Activated T-helper 2 cell treated with anti-CD3 and anti-CD28 coated beads, Interferon-gamma antibody, Interleukin-2, Interleukin-4, amounts not matched to agents 10 μg/mL and 5 μg/mL and 100 μg/mL, durations not matched to agents 14 hours and 24 hours and 36 hours (primary cell): ENCODE data around the gene VPS37B. TPM values are rescaled to one million over a fixed set of nuclear protein-coding genes. Genes with fewer than 3 reads are reported as not detected.
A peak's percentile ranks its signal among the peaks of the same experiment; 100 is the strongest.

ENCODE experiments used
- DNase-seq: peaks from one replicate; pipeline ENCODE4 v3.0.0; 2021; ENCODE audit warnings: low spot score
- H3K27ac Mint-ChIP-seq: one replicate; pipeline ENCODE4 v1.8.0; 2021; ENCODE audit warnings: mixed read lengths
- H3K27me3 Mint-ChIP-seq: one replicate; pipeline ENCODE4 v1.8.0; 2021; ENCODE audit warnings: low read depth, mixed read lengths
- H3K36me3 Mint-ChIP-seq: one replicate; pipeline ENCODE4 v1.8.0; 2021; ENCODE audit warnings: low read depth, mixed read lengths
- H3K4me1 Mint-ChIP-seq: one replicate; pipeline ENCODE4 v1.8.0; 2021; ENCODE audit warnings: low read depth, mixed read lengths
- H3K4me3 Mint-ChIP-seq: one replicate; pipeline ENCODE4 v1.8.0; 2021; ENCODE audit warnings: low read depth, mild to moderate bottlenecking, moderate library complexity, mixed read lengths
- H3K9me3 Mint-ChIP-seq: one replicate; pipeline ENCODE4 v1.8.0; 2021; ENCODE audit warnings: mixed read lengths
- intact Hi-C: fragments of 100-400 bp; cut with micrococcal nuclease; formaldehyde crosslinking; loops from one replicate; pipeline ENCODE4 v1.15.1; 2023
- total RNA-seq: library from RNA; stranded (reverse); gene quantifications from 2 replicates; pipeline ENCODE4 v1.2.3, GENCODE V29; 2022

VPS37B gene
- total RNA-seq, 1 donor from 2014 or later: 11.7 TPM

DNA sequence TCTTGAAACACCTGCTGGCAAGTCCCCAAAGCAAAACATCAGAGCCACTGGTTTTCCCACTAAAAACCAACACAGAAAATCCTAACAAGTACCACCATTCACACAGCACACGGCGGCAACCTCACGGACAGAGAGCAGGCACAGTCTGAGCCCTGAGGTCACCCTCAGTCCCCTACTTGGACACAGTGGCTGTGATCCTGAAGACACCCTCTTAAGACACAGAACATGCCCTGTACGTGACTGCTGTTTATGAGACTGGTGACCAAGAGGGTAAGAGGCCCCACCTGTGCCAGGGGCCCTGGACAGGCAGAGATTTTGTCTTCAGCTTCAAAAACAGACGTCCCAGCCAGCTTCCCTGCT is 31.1 kb downstream of the VPS37B start:
- no peak for DNase-seq
- Mint-ChIP-seq H3K9me3 (no peaks in the 10 kb centered on the region), H3K4me3 (no peak overlapping the region), H3K27me3 (peaks cover 2% of the 10 kb centered on the region), H3K36me3 (peaks cover 33% of the 10 kb centered on the region), H3K27ac (no peak overlapping the region), H3K4me1 (peaks cover 2% of the 10 kb centered on the region)
- intact Hi-C loops: no loop called here

DNA sequence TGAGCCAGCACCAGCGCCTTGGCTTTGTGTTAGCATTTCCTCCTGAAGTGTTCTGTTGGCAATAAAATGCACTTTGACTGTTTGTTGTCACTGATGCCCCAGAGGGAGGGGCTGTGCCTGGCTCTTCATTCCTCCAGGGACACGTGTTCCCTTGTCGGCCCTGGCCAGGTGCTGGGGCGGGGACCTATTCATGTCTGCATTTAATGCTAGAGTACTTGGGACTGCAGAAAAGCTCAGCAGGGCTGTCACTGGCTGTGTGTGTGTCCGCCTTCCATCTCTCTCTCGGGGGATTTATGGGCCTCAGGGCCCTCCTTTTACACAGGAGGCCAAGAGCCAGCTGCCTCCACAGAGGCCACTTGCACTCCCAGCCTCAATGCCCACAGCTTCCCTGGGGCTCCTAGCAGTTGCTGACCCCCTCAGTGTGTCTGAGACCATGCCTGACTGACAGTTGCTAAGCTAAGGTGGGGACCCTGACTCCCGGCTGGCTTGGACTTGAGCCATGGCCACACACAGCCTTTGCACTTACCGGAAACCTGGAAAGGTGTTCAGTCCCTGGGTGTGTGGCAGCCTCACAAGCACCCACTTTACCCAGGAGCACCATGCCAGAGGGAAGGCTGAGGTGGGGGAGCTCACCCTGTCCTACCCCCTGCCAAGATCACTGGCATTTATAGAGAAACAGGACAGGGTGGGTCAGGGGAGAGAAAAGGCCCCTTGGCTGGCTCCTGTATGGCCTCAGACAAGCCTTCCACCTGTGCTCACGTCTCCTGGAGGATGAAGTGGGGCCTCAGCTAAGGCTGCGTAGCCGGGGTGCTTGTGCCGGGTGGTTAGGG is 32.8 kb downstream of the VPS37B start:
- Mint-ChIP-seq H3K27me3 (no peaks in the 10 kb centered on the region), H3K9me3 (no peaks in the 10 kb centered on the region), H3K4me3 (no peak overlapping the region), H3K27ac (no peak overlapping the region), H3K4me1 (no peaks in the 10 kb centered on the region), H3K36me3 (peaks cover 21% of the 10 kb centered on the region)
- intact Hi-C loops: no loop called here
- DNase-seq: no peak

DNA sequence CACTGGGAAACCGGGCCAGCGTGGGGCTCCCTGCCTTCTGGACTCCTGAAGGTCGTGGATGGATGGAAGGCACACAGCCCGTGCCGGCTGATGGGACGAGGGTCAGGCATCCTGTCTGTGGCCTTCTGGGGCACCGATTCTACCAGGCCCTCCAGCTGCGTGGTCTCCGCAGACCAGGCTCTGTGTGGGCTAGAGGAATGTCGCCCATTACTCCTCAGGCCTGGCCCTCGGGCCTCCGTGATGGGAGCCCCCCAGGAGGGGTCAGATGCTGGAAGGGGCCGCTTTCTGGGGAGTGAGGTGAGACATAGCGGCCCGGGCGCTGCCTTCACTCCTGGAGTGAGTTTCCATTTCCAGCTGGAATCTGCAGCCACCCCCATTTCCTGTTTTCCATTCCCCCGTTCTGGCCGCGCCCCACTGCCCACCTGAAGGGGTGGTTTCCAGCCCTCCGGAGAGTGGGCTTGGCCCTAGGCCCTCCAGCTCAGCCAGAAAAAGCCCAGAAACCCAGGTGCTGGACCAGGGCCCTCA is 33.8 kb downstream of the VPS37B start:
- Mint-ChIP-seq H3K27ac (no peak overlapping the region), H3K4me3 (no peak overlapping the region), H3K4me1 (no peaks in the 10 kb centered on the region), H3K27me3 (no peaks in the 10 kb centered on the region), H3K9me3 (no peaks in the 10 kb centered on the region), H3K36me3 (peaks cover 21% of the 10 kb centered on the region)
- no peak for DNase-seq
- intact Hi-C loops: no loop called here

DNA sequence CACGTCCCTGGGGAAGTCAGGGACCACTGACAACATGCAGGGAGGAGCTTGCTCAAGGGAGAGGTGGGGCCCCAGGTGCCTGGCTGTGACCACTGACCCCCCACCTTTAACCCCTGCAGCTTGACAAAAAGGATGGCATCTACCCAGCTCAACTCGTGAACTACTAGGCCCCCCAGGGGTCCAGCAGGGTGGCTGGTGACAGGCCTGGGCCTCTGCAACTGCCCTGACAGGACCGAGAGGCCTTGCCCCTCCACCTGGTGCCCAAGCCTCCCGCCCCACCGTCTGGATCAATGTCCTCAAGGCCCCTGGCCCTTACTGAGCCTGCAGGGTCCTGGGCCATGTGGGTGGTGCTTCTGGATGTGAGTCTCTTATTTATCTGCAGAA is 34.3 kb downstream of the VPS37B start:
- Mint-ChIP-seq H3K4me1 (no peaks in the 10 kb centered on the region), H3K27ac (no peak overlapping the region), H3K36me3 (peaks cover 17% of the 10 kb centered on the region), H3K4me3 (no peak overlapping the region), H3K27me3 (no peaks in the 10 kb centered on the region), H3K9me3 (no peaks in the 10 kb centered on the region)
- no peak for DNase-seq
- intact Hi-C loops: no loop called here

DNA sequence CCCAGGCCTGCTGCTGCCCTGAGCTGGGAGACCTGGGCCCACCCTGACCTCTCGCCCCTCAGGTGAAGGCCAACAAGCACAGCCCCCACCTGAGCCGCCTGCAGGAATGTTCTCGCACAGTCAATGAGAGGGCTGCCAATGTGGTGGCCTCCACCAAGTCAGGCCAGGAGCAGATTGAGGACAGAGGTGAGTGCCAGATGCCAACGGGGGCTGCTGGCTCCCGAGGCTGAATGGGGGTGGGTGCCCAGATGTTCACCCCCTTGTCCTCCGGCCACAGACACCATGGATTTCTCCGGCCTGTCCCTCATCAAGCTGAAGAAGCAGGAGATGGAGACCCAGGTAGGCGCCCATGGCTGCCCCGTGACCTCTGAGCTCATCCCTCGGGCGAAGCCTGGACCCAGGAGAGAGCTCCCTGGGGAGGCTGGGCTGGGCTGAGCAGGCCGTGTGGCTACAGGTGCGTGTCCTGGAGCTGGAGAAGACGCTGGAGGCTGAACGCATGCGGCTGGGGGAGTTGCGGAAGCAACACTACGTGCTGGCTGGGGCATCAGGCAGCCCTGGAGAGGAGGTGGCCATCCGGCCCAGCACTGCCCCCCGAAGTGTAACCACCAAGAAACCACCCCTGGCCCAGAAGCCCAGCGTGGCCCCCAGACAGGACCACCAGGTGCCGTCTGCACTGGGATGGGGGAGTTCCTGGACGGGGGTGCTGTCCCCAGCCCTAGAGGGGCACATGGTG is 34.9 kb downstream of the VPS37B start:
- H3K4me3 Mint-ChIP-seq: no peak overlapping the region
- peaks cover 12% of the 10 kb centered on the region for H3K36me3 Mint-ChIP-seq
- intact Hi-C loops: loop anchor here (1.0 kb wide), 1 partner anchor 91 kb away; no protein-coding TSS in a partner anchor
- H3K27ac Mint-ChIP-seq: no peak overlapping the region
- no peaks in the 10 kb centered on the region for H3K27me3 Mint-ChIP-seq
- DNase-seq: no peak
- H3K4me1 Mint-ChIP-seq: no peaks in the 10 kb centered on the region
- no peaks in the 10 kb centered on the region for H3K9me3 Mint-ChIP-seq

DNA sequence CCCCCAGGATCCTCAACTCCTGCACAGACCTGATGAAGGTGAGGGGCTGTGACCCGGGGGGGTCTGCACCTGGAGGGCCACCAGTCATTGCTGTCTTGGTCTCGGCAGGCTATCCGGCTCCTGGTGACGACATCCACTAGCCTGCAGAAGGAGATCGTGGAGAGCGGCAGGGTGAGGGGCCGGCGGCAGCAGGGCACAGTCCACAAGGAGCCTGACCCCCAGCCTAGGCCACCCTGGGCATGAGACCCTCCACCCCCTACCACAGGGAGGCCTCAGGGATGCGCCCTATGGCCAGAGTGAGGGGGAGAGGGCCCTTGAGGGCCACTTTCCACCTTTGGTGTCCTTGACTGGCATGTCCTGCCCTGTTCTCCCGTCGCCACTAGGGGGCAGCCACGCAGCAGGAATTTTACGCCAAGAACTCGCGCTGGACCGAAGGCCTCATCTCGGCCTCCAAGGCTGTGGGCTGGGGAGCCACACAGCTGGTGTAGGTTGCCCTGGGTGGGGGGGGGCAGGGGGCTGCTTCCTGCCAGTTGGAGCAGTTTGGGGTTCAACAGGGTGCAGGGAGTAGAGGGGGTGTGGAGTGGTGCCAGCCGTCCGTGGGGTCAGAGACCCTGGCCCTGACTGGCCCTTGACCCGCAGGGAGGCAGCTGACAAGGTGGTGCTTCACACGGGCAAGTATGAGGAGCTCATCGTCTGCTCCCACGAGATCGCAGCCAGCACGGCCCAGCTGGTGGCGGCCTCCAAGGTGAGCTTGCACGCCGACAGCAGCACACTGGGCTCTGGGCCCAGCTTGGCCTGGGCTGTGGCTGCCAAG is 35.7 kb downstream of the VPS37B start:
- intact Hi-C loops: loop anchor here (1.0 kb wide), 1 partner anchor 92 kb away; no protein-coding TSS in a partner anchor
- Mint-ChIP-seq H3K27ac (no peak overlapping the region), H3K4me3 (no peak overlapping the region), H3K36me3 (peaks cover 10% of the 10 kb centered on the region), H3K9me3 (no peaks in the 10 kb centered on the region), H3K27me3 (no peaks in the 10 kb centered on the region), H3K4me1 (no peaks in the 10 kb centered on the region)
- DNase-seq: peak; percentile 67

DNA sequence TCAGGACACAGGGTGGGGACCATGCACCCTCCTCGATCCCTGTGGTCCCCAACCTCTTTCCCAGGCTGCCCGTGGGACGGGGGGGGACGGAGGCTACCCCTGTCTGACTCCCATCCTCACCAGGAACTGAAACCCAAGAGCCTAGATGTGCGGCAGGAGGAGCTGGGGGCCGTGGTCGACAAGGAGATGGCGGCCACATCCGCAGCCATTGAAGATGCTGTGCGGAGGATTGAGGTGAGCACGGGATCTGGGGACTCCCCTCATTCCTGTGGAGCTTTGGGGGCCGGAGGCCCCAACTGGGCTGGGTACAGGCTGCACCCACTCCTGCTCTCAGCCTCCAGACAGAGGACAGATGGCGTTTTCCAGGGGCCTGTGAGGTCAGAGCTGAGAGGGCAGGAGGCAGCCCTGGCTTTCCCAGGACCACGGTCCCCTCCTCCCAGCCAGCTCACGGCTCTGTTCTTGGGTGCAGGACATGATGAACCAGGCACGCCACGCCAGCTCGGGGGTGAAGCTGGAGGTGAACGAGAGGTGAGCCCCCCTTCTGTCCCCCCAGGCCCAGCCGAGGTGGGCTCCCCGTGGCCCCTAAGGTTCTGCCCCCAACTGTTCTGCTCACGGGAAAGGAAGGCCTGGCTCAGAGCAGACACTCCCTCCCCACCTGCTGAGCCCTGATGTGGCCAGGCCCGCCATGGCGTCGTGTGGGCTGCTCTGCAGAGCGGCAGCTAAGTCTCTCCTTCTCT is 36.5 kb downstream of the VPS37B start:
- Mint-ChIP-seq H3K9me3 (no peaks in the 10 kb centered on the region), H3K4me1 (no peaks in the 10 kb centered on the region), H3K27ac (no peak overlapping the region), H3K36me3 (peaks cover 6% of the 10 kb centered on the region), H3K4me3 (no peak overlapping the region), H3K27me3 (no peaks in the 10 kb centered on the region)
- intact Hi-C loops: loop anchor here (1.0 kb wide), 1 partner anchor 93 kb away; no protein-coding TSS in a partner anchor
- no peak for DNase-seq

DNA sequence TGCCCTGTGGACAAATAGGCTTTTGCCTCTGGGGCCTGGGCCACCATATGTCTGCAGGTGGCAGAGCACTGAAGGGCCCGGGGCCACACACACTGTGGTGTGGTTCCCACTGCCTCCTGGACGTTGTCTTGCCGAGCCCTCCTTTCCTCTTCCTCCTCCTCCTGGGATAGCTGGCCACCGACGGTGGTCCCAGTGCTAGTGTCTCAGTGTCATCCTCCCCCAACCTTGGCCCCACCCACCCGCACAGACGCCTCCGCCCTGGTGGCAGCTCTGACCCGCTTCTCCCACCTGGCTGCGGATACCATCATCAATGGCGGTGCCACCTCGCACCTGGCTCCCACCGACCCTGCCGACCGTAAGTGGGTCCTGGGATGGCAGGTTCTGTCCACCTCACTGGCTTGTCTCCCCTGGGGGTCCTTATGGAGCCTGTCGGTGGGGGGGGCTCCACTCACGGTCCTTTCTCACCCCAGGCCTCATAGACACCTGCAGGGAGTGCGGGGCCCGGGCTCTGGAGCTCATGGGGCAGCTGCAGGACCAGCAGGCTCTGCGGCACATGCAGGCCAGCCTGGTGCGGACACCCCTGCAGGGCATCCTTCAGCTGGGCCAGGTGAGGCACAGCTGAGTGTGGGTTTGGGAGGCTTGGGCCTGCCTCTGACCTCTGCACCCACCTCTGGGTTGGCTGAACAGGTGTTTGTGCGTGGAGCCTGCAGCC is 37.2 kb downstream of the VPS37B start:
- Mint-ChIP-seq H3K36me3 (peaks cover 6% of the 10 kb centered on the region), H3K27ac (no peak overlapping the region), H3K4me1 (no peaks in the 10 kb centered on the region), H3K9me3 (no peaks in the 10 kb centered on the region), H3K27me3 (no peaks in the 10 kb centered on the region), H3K4me3 (no peak overlapping the region)
- intact Hi-C loops: no loop called here
- DNase-seq: no peak

DNA sequence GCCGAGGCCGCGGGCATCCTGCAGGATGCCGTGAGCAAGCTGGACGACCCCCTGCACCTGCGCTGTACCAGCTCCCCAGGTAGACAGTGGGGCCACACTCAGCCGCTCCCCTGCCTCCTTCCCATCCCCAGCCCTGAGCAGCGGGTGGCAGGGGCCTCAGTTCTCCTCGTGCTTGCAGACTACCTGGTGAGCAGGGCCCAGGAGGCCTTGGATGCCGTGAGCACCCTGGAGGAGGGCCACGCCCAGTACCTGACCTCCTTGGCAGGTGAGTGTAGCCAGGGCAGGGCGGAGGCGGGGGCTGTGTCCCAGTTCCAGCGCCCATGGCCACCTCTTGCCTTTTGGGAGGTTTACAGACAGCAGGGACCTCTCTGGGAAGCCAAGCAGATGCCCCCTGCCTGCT is 37.8 kb downstream of the VPS37B start:
- no peaks in the 10 kb centered on the region for H3K9me3 Mint-ChIP-seq
- H3K4me3 Mint-ChIP-seq: no peak overlapping the region
- no peaks in the 10 kb centered on the region for H3K4me1 Mint-ChIP-seq
- H3K27me3 Mint-ChIP-seq: no peaks in the 10 kb centered on the region
- H3K27ac Mint-ChIP-seq: no peak overlapping the region
- H3K36me3 Mint-ChIP-seq: peaks cover 6% of the 10 kb centered on the region
- intact Hi-C loops: no loop called here
- no peak for DNase-seq

DNA sequence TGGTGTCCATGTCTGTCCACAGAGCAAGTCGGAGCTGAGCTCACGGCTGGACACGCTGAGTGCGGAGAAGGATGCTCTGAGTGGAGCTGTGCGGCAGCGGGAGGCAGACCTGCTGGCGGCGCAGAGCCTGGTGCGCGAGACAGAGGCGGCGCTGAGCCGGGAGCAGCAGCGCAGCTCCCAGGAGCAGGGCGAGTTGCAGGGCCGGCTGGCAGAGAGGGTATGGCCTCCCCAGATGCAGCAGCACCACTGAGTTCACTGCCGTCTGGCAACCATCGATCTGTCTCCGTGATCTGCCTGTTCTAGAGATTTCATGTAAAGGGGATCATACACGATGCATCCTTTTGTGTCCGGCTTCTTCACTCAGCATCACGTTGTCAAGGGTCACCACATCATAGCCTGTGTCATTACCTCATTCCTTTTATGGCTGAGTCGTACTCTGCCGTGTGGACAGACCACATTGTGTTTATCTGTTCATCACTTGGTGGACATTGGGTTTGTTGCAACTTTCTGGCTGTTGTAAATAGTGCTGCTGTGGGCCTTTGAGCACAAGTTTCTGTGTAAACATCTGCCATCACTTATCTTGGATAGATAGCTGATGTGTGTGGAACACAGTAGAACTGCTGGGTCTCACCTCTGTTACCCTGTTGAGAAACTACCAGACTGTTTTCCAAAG is 38.8 kb downstream of the VPS37B start:
- intact Hi-C loops: no loop called here
- no peaks in the 10 kb centered on the region for H3K4me1 Mint-ChIP-seq
- DNase-seq: no peak
- H3K36me3 Mint-ChIP-seq: peaks cover 6% of the 10 kb centered on the region
- H3K27me3 Mint-ChIP-seq: no peaks in the 10 kb centered on the region
- H3K27ac Mint-ChIP-seq: no peak overlapping the region
- no peaks in the 10 kb centered on the region for H3K9me3 Mint-ChIP-seq
- H3K4me3 Mint-ChIP-seq: no peak overlapping the region
